Measurements from ENCODE around the gene FKRP. TPM values are rescaled to one million over a fixed set of nuclear protein-coding genes. Genes with fewer than 3 reads are reported as not detected.
A peak's percentile ranks its signal among the peaks of the same experiment; 100 is the strongest.

The FKRP gene
- 13.2 TPM for total RNA-seq
- long read RNA-seq, partial matches to known transcripts = 0 of 16 reads
- long read RNA-seq, other reads (novel, unspliced or antisense) = 12 of 16 reads

GRCh38 chr19:46745521-46746280 lies at the start of gene FKRP:
Gene FKRP, plus strand, starts transcription at chr19:46746057. Its CDS starts 9,394 bp downstream, at chr19:46755451.
- no peak for TF ChIP-seq CTCF (IDR thresholded peaks at IDR 0.05)
- H3K4me3 ChIP-seq = peak within 1 kb of the TSS; percentile 96
- no peak for DNase-seq
- no peaks in the 10 kb centered on the region for H3K27me3 ChIP-seq (ENCODE audit: low read depth)
- H3K36me3 ChIP-seq = peaks cover 18% of the 10 kb centered on the region
- no peaks in the 10 kb centered on the region for H3K9me3 ChIP-seq
- H3K4me1 ChIP-seq = peaks cover 44% of the 10 kb centered on the region
- peak within 1 kb of the TSS; percentile 88 for H3K27ac ChIP-seq
- intact Hi-C loops (cut with DNase I) = no loop called here
- ATAC-seq = peak; percentile 59 to 72

GRCh38 chr19:46696866-46697203 lies 49.0 kb upstream of the FKRP start:
- intact Hi-C loops (cut with DNase I) = no loop called here
- Histone ChIP-seq H3K27ac (no peak overlapping the region), H3K27me3 (ENCODE audit: low read depth) (no peaks in the 10 kb centered on the region), H3K4me3 (no peak overlapping the region), H3K4me1 (no peaks in the 10 kb centered on the region), H3K36me3 (peaks cover 91% of the 10 kb centered on the region), H3K9me3 (no peaks in the 10 kb centered on the region)
- ATAC-seq (no peak), DNase-seq (no peak)
- TF ChIP-seq CTCF (IDR thresholded peaks at IDR 0.05) = no peak

- no peak overlapping the region for H3K27ac ChIP-seq
- no peaks in the 10 kb centered on the region for H3K9me3 ChIP-seq
- TF ChIP-seq CTCF (IDR thresholded peaks at IDR 0.05) = no peak
- peaks cover 91% of the 10 kb centered on the region for H3K36me3 ChIP-seq
- ATAC-seq (peak; percentile 97), DNase-seq (peak; percentile 96)
- H3K4me1 ChIP-seq = no peaks in the 10 kb centered on the region
- H3K4me3 ChIP-seq = peak overlapping the region; percentile 2
- intact Hi-C loops (cut with DNase I) = no loop called here
- H3K27me3 ChIP-seq (ENCODE audit: low read depth) = no peaks in the 10 kb centered on the region
Observed at GRCh38 chr19:46697204-46697960, 48.5 kb upstream of the FKRP start.

GRCh38 chr19:46698395-46699321 lies 47.2 kb upstream of the FKRP start:
- no peak for DNase-seq
- Histone ChIP-seq H3K4me3 (no peak overlapping the region), H3K27ac (no peak overlapping the region), H3K27me3 (ENCODE audit: low read depth) (no peaks in the 10 kb centered on the region), H3K36me3 (peaks cover 91% of the 10 kb centered on the region), H3K4me1 (no peaks in the 10 kb centered on the region), H3K9me3 (no peaks in the 10 kb centered on the region)
- TF ChIP-seq CTCF (IDR thresholded peaks at IDR 0.05) = no peak
- no peak for ATAC-seq
- intact Hi-C loops (cut with DNase I) = no loop called here

- no peaks in the 10 kb centered on the region for H3K9me3 ChIP-seq
- H3K27ac ChIP-seq = no peak overlapping the region
- H3K36me3 ChIP-seq = peaks cover 78% of the 10 kb centered on the region
- no peak for DNase-seq
- no peak overlapping the region for H3K4me3 ChIP-seq
- no peaks in the 10 kb centered on the region for H3K27me3 ChIP-seq (ENCODE audit: low read depth)
- no peaks in the 10 kb centered on the region for H3K4me1 ChIP-seq
- ATAC-seq = no peak
- no peak for TF ChIP-seq CTCF (IDR thresholded peaks at IDR 0.05)
- intact Hi-C loops (cut with DNase I) = no loop called here
Observed at GRCh38 chr19:46700704-46701103, 45.2 kb upstream of the FKRP start.

All from lower lobe of right lung (tissue), 2 donors.